ENCODE results near the gene GAL3ST3. TPM values are rescaled to one million over a fixed set of nuclear protein-coding genes. Genes with fewer than 3 reads are reported as not detected.

Gene GAL3ST3
- total and polyA plus RNA-seq, 10 of the 15 experiments (the other 5 are each of a cell fraction or from before 2014, with no cell fraction given) = 0.06 to 0.12 TPM; not detected in 8

- TF ChIP-seq ZNF687 (IDR thresholded peaks at IDR 0.05) (no peak), CREM (IDR thresholded peaks at IDR 0.05; ENCODE audit: low read depth) (peak; percentile 93), JUNB (IDR thresholded peaks at IDR 0.05) (no peak), MTA3 (IDR thresholded peaks at IDR 0.05; ENCODE audit: borderline replicate concordance, low read length) (no peak), CBX5 (IDR thresholded peaks at IDR 0.05; ENCODE audit: low read depth) (no peak), SIN3A (IDR thresholded peaks at IDR 0.05; ENCODE audit: low read depth, low read length) (no peak; the same call in none of the 2 replicates), MEF2B (IDR thresholded peaks at IDR 0.05; ENCODE audit: partially characterized antibody, poor library complexity, severe bottlenecking) (peak; percentile 82), EZH2 (IDR thresholded peaks at IDR 0.05; ENCODE audit: borderline replicate concordance, control insufficient read depth, low read depth, low read length) (no peak), SMAD1 (IDR thresholded peaks at IDR 0.05; ENCODE audit: low read depth, partially characterized antibody) (no peak), ZNF207 (IDR thresholded peaks at IDR 0.05; ENCODE audit: borderline replicate concordance) (peak; percentile 54; the same call in 1 of the 2 replicates), NR2C2 (IDR thresholded peaks at IDR 0.05; ENCODE audit: borderline replicate concordance, control insufficient read depth, insufficient read length, low read depth) (no peak), NKRF (conservative IDR thresholded peaks at IDR 0.05) (peak; percentile 89), NFYA (IDR thresholded peaks at IDR 0.05; ENCODE audit: borderline replicate concordance, low read depth, low read length) (no peak), SPI1 (IDR thresholded peaks at IDR 0.05; ENCODE audit: borderline replicate concordance, insufficient read depth, low read depth, low read length) (no peak; the same call in 1 of the 2 replicates), YBX1 (IDR thresholded peaks at IDR 0.05) (no peak), USF1 (IDR thresholded peaks at IDR 0.05; ENCODE audit: borderline replicate concordance, extremely low read length, insufficient read depth, low read depth, low read length) (no peak)
- TF ChIP-seq, protein P1, sequence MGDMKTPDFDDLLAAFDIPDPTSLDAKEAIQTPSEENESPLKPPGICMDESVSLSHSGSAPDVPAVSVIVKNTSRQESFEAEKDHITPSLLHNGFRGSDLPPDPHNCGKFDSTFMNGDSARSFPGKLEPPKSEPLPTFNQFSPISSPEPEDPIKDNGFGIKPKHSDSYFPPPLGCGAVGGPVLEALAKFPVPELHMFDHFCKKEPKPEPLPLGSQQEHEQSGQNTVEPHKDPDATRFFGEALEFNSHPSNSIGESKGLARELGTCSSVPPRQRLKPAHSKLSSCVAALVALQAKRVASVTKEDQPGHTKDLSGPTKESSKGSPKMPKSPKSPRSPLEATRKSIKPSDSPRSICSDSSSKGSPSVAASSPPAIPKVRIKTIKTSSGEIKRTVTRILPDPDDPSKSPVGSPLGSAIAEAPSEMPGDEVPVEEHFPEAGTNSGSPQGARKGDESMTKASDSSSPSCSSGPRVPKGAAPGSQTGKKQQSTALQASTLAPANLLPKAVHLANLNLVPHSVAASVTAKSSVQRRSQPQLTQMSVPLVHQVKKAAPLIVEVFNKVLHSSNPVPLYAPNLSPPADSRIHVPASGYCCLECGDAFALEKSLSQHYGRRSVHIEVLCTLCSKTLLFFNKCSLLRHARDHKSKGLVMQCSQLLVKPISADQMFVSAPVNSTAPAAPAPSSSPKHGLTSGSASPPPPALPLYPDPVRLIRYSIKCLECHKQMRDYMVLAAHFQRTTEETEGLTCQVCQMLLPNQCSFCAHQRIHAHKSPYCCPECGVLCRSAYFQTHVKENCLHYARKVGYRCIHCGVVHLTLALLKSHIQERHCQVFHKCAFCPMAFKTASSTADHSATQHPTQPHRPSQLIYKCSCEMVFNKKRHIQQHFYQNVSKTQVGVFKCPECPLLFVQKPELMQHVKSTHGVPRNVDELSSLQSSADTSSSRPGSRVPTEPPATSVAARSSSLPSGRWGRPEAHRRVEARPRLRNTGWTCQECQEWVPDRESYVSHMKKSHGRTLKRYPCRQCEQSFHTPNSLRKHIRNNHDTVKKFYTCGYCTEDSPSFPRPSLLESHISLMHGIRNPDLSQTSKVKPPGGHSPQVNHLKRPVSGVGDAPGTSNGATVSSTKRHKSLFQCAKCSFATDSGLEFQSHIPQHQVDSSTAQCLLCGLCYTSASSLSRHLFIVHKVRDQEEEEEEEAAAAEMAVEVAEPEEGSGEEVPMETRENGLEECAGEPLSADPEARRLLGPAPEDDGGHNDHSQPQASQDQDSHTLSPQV (IDR thresholded peaks at IDR 0.05) = no peak
Measured at GRCh38 chr11:66051766-66052663, 3.1 kb upstream of the GAL3ST3 start, which contains the start of gene SF3B2 (continued).
